Stimulated activated CD4-positive, alpha-beta T cell treated with anti-CD3 and anti-CD28 coated beads, Interleukin-1b, Interleukin-23, amount 100 ng/mL, for 24 hours (primary cell): Measurements from ENCODE around the gene PANK3.
A peak's percentile ranks its signal among the peaks of the same experiment; 100 is the strongest.
"Not testable (repeated sequence)": the region's sequence is repeated elsewhere in the genome, so short reads cannot be mapped to it uniquely, and the experiment has no call there.

ENCODE experiments used
- DNase-seq, 4 experiments: peaks; one replicate each; pipeline ENCODE4 v3.0.0-alpha.2; 2020; ENCODE audit warnings: low read depth in 4 of 4, low spot score in 1 of 4

PANK3 gene

DNA sequence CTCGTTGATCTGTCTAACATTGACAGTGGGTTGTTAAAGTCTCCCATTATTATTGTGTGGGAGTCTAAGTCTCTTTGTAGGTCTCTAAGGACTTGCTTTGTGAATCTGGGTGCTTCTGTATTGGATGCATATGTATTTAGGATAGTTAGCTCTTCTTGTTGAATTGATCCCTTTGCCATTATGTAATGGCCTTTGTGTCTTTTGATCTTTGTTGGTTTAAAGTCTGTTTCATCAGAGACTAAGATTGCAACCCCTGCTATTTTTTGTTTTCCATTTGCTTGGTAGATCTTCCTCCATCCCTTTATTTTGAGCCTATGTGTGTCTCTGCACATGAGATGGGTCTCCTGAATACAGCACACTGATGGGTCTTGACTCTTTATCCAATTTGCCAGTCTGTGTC lies 17.0 kb upstream of the PANK3 start:
- DNase-seq: not testable (repeated sequence)

GRCh38 chr5:168592014-168592368 lies 12.8 kb upstream of the PANK3 start:
- DNase-seq: no peak

GRCh38 chr5:168591302-168592013 lies 12.3 kb upstream of the PANK3 start:
- no peak for DNase-seq

DNA sequence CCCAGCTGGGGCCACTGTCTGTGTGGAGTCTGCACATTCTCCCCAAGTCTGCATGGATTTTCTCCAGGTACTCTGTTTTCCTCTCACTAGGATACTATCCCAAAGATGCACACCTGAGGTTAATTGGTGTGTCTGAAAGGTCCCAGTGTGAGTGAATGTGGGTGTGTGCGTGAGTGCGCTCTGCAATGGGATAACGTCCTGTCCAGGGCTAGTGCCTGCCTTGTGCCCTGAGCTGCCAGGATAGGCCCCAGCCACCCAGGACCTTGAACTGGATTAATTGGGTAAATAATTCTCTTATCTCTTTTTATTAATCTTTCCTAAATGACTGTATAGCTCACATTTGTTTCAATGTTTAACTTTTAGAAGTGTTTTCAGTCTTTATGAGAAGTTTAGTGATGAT lies 11.5 kb upstream of the PANK3 start:
- DNase-seq: no peak

DNA sequence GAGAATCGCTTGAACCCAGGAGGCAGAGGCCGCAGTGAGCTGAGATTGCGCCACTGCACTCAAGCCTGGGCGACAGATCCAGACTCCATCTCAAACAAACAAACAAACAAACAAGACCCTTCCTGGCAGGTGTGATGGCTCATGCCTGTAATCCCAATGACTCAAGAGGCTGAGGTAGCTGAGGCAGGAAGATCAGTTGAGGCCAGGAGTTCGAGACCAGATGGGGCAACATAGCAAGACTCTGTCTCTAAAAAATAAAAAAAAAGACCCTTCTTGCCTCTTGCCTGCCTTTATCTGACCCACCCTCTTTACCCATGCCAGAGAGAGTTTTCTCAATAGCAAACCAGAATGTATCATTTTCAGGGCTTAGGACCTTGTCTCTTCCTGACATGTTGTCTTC lies 8.8 kb upstream of the PANK3 start:
- no peak for DNase-seq

DNA sequence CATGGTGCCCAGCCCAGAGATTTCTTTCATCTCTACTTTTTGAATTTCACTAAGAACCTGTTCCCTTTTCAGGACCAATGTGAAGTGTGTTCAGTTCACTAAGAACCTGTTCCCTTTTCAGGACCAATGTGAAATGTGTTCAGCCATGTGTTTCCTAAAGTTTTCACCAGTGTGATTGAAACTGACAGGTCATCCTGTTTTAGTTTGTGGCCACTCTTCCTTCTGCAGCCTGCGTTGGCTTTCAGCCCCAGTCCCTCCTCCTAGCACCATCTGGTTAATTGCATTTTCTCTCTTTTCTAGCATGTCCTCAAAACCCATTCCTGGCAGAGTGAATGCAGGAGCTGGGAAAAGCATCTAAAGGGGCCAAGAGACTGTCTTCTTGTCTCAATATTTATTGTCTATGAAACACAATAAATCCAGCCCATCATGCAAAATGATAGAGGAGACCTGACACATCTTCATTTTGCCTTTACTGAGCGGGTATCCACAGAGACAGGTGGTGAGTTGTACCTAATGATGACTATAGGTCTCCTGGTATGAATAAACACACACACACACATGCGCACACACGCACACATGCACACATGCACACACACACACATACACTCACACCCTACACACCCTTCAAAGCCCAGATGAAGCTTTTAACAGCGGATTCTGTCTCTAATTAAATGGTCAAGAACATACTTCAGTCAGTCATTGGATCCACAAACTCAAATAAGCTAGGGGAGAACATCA lies 6.1 kb upstream of the PANK3 start:
- DNase-seq: no peak

DNA sequence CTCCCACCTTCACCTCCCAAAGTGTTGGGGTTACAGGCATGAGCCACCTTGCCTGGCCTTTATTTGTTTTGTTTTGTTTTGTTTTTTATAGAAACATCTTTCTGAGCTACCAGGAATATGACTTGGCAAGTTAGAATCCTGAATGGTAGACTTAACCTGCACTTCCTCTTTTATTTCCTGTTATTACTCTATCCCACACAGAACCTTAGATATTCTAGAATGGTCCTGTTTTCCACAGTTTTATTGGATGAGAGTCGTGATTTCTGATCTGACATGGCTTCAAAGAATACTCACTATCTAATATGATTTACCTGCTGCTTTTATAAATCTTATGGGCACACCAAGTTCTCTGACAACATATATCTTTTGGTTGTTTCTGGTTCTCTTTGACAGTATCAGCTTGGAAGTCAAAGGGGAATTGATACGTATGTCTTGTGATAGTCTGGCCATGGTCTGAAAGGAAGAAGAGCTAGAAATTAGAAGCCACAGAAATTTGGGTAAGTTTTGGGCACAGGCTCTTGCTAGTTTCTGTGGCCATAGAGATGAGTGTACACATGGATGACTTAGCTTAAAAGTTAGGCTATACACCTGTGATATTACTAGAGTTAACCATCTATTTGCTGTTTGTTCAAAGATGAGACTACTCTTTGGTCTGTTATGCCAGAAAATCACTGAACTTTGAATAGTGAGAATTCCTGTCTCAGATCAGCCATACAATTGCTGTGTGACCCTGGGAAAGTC lies 4.7 kb upstream of the PANK3 start:
- DNase-seq: no peak

- DNase-seq: not testable (repeated sequence)
These were observed 1.8 kb upstream of the PANK3 start for GRCh38 chr5:168580814-168581469.

GRCh38 chr5:168580227-168580508 lies 1.0 kb upstream of the PANK3 start:
- no peak for DNase-seq

DNA sequence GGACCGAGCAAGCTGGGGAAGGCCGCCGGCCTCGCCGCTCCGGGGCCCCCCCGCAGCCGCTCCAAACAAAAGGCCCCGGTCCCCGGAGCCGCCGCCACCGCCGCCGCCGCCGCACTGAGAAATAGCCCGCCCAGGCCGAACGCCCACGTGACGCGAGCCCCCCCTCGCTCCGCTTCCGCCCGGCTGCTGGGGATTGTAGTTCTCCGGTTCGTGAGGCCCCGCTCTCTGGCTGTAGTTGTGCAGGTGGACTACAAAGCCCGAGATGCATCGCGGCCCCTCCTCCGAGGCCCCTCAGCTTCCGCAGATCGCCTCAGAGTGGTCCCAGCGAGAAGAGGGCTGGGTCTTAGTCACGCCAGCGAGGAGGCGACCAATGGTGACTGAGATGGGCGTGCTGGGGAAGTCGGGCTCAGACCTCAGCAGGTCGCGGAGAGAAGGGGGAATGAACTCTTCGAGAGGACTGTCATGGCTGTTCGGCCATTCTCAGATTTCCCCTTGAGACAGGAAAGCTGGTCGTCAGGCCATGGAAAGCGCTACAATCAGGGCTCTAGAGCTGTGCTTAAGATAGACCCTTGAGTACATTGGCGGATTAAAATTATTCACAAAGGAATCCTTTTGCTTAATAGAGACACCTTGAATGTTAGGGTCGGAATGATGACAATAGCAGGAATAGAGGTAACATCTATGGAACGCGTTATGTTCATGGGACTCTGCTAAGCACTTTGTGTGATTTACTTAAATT lies 489 bp upstream of the PANK3 start:
- DNase-seq: peak; percentile 87 to 94 (median 93)

DNA sequence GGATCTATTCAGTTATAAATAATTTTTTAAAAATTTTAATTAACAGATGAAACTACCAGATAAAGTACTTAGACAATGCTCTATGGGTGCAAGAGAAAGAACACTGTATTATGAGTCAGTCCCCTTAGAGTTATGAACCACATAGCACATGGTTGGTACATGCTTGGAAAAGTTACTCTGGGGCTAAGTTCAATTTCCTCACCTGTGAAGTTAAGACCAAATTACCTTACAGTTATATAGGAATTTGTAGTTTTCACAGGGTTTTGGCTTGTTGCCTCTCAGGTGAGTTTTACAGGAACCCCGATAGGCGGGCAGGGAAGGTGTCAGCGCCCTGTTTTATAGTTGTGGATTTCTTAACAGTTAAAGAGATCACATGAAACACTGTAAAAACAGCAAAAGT lies 1.2 kb downstream of the PANK3 start:
- no peak for DNase-seq

GRCh38 chr5:168575391-168576372 lies 3.5 kb downstream of the PANK3 start:
- DNase-seq: no peak

DNA sequence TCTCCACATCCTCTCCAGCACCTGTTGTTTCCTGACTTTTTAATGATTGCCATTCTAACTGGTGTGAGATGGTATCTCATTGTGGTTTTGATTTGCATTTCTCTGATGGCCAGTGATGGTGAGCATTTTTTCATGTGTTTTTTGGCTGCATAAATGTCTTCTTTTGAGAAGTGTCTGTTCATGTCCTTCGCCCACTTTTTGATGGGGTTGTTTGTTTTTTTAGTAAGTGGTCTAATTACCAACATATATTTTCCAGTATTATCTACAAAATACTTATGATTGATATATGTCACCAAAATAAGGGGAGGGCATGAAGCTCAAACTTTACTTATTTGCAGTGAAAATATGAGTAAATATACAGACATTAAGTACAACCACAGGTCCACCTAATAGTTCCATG lies 5.0 kb downstream of the PANK3 start:
- not testable (repeated sequence) for DNase-seq

- not testable (repeated sequence) for DNase-seq
These were observed 5.5 kb downstream of the PANK3 start for GRCh38 chr5:168573663-168574062.

- DNase-seq: no peak
These were observed 8.5 kb downstream of the PANK3 start for GRCh38 chr5:168570490-168571328.

DNA sequence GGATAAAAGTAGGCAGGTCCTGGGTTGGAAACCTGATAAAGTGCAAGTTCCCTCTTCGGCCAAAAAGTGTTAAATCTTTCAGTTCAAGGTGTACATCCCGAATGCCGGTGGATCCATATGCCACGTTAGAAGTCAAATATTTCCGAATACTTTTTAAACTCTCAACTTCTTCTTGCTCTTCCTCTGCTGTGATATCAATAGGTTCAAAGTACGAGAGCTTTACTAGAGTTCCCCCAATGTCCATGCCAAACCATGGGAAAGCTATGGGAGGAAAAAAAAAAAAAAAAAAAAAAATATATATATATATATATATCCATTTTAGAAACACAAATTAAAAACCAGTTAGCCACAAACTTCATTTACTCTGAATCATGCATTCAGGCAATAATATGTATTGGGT lies 10.4 kb downstream of the PANK3 start:
- DNase-seq: no peak

DNA sequence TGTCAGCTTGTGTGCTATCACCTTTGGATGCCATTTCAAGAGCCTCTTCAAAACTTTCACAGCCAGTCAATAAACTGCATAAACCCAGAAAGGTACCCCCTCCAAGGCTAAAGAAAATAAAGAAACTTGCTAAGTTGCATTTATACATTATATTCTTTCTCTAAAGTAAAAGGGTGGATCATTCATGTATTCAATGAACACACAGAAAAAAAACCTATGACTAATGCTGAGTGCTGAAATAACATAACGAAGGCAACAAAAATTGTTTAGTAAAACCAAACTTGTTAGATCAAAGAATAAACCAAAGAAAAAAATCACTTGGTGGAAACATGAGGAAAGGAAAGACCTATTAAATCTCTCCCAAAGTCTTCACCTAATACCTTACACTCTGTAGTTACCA lies 15.2 kb downstream of the PANK3 start:
- DNase-seq: no peak

DNA sequence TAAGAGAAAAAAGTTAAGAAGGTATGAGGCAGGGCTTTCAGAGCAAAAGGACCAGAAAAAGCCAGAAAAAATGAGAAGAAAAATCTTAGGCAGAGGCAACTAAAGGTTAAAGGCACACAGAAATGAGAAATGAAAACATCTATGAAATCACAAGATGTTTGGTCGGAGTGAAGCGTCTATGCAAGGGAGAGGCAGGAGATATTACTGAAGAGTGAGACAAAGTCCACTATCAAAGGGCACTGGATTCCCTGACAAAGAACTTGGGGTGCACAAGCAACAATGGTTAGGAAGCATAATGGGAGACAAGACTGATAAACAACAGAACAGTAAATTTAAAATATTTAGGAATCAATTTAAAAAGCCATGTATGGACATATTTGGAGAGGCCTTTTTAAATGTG lies 16.9 kb downstream of the PANK3 start:
- DNase-seq: no peak

DNA sequence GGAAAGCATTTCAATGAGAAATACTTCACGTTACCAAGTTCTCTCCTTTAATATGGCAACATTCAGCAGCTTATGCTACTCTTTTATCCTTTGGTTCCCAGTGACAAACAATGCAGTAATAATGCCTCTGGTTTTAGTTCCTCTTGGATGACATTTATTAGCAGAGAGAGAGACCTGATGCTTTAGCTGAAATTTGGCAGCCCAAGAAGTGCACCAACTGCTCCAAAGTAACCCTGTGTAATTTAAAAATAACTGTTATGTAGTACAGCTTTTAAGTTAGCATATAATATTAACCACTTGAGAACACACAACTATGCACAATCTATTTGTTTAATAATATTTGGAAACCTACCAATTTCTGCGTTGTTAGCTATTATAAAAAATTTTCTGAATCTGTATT lies 21.8 kb downstream of the PANK3 start:
- DNase-seq: no peak
